ENCODE results near the gene ADAR. TPM values are rescaled to one million over a fixed set of nuclear protein-coding genes. Genes with fewer than 3 reads are reported as not detected.

Gene ADAR
- total and polyA plus RNA-seq, 2 of the 8 experiments (the other 6 are each of a cell fraction or from before 2014, with no cell fraction given) = 125 to 242 TPM

GRCh38 chr1:154629061-154629674, 21.2 kb upstream of the ADAR start:
- Histone ChIP-seq H3K14ac (ENCODE audit: insufficient read length) (no peak overlapping the region), H4K91ac (replicated peaks; ENCODE audit: insufficient read length, low read length) (no peak overlapping the region)
- no peak for TF ChIP-seq SIX5 (IDR thresholded peaks at IDR 0.05; ENCODE audit: low read depth, low read length)
- no peak for TF ChIP-seq GABPA (IDR thresholded peaks at IDR 0.05; ENCODE audit: borderline replicate concordance, insufficient read depth, low read length)
- no peak for TF ChIP-seq GTF2F1 (IDR thresholded peaks at IDR 0.05; ENCODE audit: borderline replicate concordance, low read depth, low read length)
- no peak for TF ChIP-seq SIN3A (conservative IDR thresholded peaks at IDR 0.05 in 1 of 2, IDR thresholded peaks at IDR 0.05 in 1 of 2; ENCODE audit: low read depth in 1 of 2, low read length in 2 of 2)
- TF ChIP-seq MAX (IDR thresholded peaks at IDR 0.05) = no peak
- no peak for TF ChIP-seq KDM4A (IDR thresholded peaks at IDR 0.05; ENCODE audit: low read depth, low read length, severe bottlenecking)
- TF ChIP-seq SAP30 (IDR thresholded peaks at IDR 0.05; ENCODE audit: insufficient read depth, insufficient replicate concordance, low read length) = no peak
- no peak for TF ChIP-seq ATF2 (IDR thresholded peaks at IDR 0.05; ENCODE audit: low read length)
- no peak for TF ChIP-seq RAD21 (IDR thresholded peaks at IDR 0.05 in 1 of 2, conservative IDR thresholded peaks at IDR 0.05 in 1 of 2; ENCODE audit: low read depth in 2 of 2, low read length in 2 of 2)
- TF ChIP-seq TAF1 (IDR thresholded peaks at IDR 0.05; ENCODE audit: low read depth, low read length) = no peak

More at GRCh38 chr1:154629061-154629674, 21.2 kb upstream of the ADAR start:
- no peak overlapping the region for H3K9ac ChIP-seq (replicated peaks in 1 of 4; ENCODE audit: extremely low read depth in 1 of 4, low read depth in 3 of 4, low read length in 3 of 4)
- H2BK5ac ChIP-seq (ENCODE audit: low read depth, low read length) = no peak overlapping the region
- H3K18ac ChIP-seq (ENCODE audit: extremely low read depth, low read length) = no peak overlapping the region
- H3K4ac ChIP-seq (replicated peaks; ENCODE audit: insufficient read length, low read depth, low read length) = no peak overlapping the region
- H3K36me3 ChIP-seq (ENCODE audit: control insufficient read depth in 2 of 4, insufficient read depth in 4 of 4, low read length in 3 of 4) = peaks cover 0 to 4% (median 0%) of the 10 kb centered on the region in 4 experiments; a peak in 1 of 8 replicates
- H3K23ac ChIP-seq (ENCODE audit: insufficient read length) = no peak overlapping the region
- no peak overlapping the region for H3K4me2 ChIP-seq (ENCODE audit: insufficient read depth in 1 of 2, low read depth in 2 of 2, low read length in 2 of 2)
- WGBS, 2 experiments (ENCODE audit: extremely low coverage in 1 of 2, insufficient coverage in 1 of 2, insufficient read length in 1 of 2, insufficient replicate concordance in 2 of 2, low coverage in 1 of 2, low lambda C conversion rate in 2 of 2, missing lambda C conversion rate in 1 of 2) = 90% methylated on average over 1 of the region's 1 CpG; no CpG with 5 or more reads in 1 of the 2 experiments
- H3K23me2 ChIP-seq (ENCODE audit: low read depth, low read length) = peaks cover 9% of the 10 kb centered on the region
- no peaks in the 10 kb centered on the region for H3K27me3 ChIP-seq (replicated peaks in 1 of 4; ENCODE audit: control insufficient read depth in 3 of 4, extremely low read depth in 1 of 4, insufficient read depth in 3 of 4, low read length in 3 of 4)
- no peak overlapping the region for H2BK120ac ChIP-seq (replicated peaks; ENCODE audit: low read depth, low read length)
- H4K8ac ChIP-seq (ENCODE audit: extremely low read depth, insufficient read depth, low read length) = no peak overlapping the region
- H3K79me1 ChIP-seq (ENCODE audit: low read depth, low read length) = peaks cover 8% of the 10 kb centered on the region; the same call in 1 of the 2 replicates
- no peak overlapping the region for H2AK5ac ChIP-seq (ENCODE audit: low read depth, low read length)
- H3K9me3 ChIP-seq (ENCODE audit: insufficient read depth in 2 of 2, low read depth in 1 of 2, low read length in 1 of 2) = peaks cover 0 to 6% of the 10 kb centered on the region in 2 experiments; a peak in 1 of 4 replicates
- H2BK20ac ChIP-seq (ENCODE audit: low read length) = no peak overlapping the region
- H4K5ac ChIP-seq (ENCODE audit: insufficient read length, low read depth, low read length) = no peak overlapping the region
- H3K4me1 ChIP-seq (replicated peaks in 1 of 4; ENCODE audit: control insufficient read depth in 3 of 4, insufficient read depth in 4 of 4, low read length in 3 of 4) = peaks cover 0 to 5% (median 1%) of the 10 kb centered on the region in 4 experiments; a peak in 2 of 7 replicates
- ChIA-PET CTCF (ENCODE audit: partially characterized antibody) (no interaction called here), POLR2A (ENCODE audit: partially characterized antibody) (interaction anchor here (9.6 kb wide), 1 partner anchor 20 kb away, joined by 111 read pairs; the partner anchor contains the start of gene ADAR)
- no peak overlapping the region for H3K56ac ChIP-seq (replicated peaks; ENCODE audit: insufficient read length, low read depth, low read length)
- no peak overlapping the region for H2BK12ac ChIP-seq (ENCODE audit: low read depth, low read length)
- no peak overlapping the region for H3K4me3 ChIP-seq (ENCODE audit: extremely low read depth in 1 of 4, insufficient read depth in 2 of 4, low read depth in 3 of 4, low read length in 4 of 4)
- no peak overlapping the region for H3K27ac ChIP-seq (ENCODE audit: low read depth, low read length)
- H4K20me1 ChIP-seq (replicated peaks in 1 of 2; ENCODE audit: control insufficient read depth in 1 of 2, insufficient read depth in 2 of 2, low read length in 2 of 2) = peaks cover 0 to 3% of the 10 kb centered on the region in 2 experiments
- no peak for DNase-seq (ENCODE audit: low read depth in 1 of 2, low spot score in 2 of 2)
- H2BK15ac ChIP-seq (ENCODE audit: low read length) = no peak overlapping the region
- peaks cover 20 to 35% of the 10 kb centered on the region in 2 experiments for H3K79me2 ChIP-seq (ENCODE audit: control insufficient read depth in 1 of 2, insufficient read depth in 2 of 2, low read length in 2 of 2)
- no peak for FAIRE-seq
- no peak overlapping the region for H2AFZ ChIP-seq (ENCODE audit: low read length)
